PC-9 (cell line): ENCODE data around the gene NPW. TPM values are rescaled to one million over a fixed set of nuclear protein-coding genes. Genes with fewer than 3 reads are reported as not detected.

Experiments used
- BruUV-seq: library from RNA; stranded (reverse); fragments of 400-500 nt; replicated peaks from 2 replicates; lab custom pipeline; 2021; lab: Mats Ljungman, UMichigan
- CTCF ChIA-PET: fragments of 300-600 bp; sonication (Branson Sonifier 250); formaldehyde crosslinking; loops from one replicate; lab custom pipeline; 2022; ENCODE audit warnings: antibody characterized with exemption; lab: Charles Lee
- POLR2A ChIA-PET: fragments of 300-600 bp; sonication (Branson Sonifier 250); formaldehyde crosslinking; loops from one replicate; lab custom pipeline; 2022; ENCODE audit warnings: antibody characterized with exemption; ENCODE audit not compliant: unreplicated experiment; lab: Charles Lee
- DNase-seq, 2 experiments: peaks; one replicate each; pipeline versions ENCODE4 v3.0.0 to v3.0.0-alpha.2; 2015 to 2022; ENCODE audit warnings: mixed read lengths in 1 of 2
- H2AFZ ChIP-seq: fragments of 200-600 bp; sonication (generic); 2 replicates; pipeline ENCODE4 v1.8.1; 2017; ENCODE audit warnings: antibody characterized with exemption
- H3F3A ChIP-seq: fragments of 200-600 bp; sonication (generic); 2 replicates; pipeline ENCODE4 v1.8.1; 2017; ENCODE audit warnings: antibody characterized with exemption, mild to moderate bottlenecking, low read depth; ENCODE audit not compliant: insufficient read depth
- H3K27ac ChIP-seq: fragments of 200-600 bp; sonication (generic); 2 replicates; pipeline ENCODE4 v1.6.1; 2016; ENCODE audit warnings: mixed run types
- H3K27me3 ChIP-seq: fragments of 200-600 bp; sonication (generic); 2 replicates; pipeline ENCODE4 v1.6.1; 2016; ENCODE audit warnings: low read depth, mixed run types; ENCODE audit not compliant: insufficient read depth
- H3K36me3 ChIP-seq: fragments of 200-600 bp; sonication (generic); 2 replicates; pipeline ENCODE4 v1.6.1; 2016; ENCODE audit warnings: low read depth, mixed run types
- H3K4me1 ChIP-seq: fragments of 200-600 bp; sonication (generic); replicated peaks from 2 replicates; pipeline ENCODE4 v1.6.1; 2016; ENCODE audit warnings: mixed run types; ENCODE audit not compliant: insufficient read depth
- H3K4me2 ChIP-seq: fragments of 200-600 bp; sonication (generic); 2 replicates; pipeline ENCODE4 v1.6.1; 2017; ENCODE audit warnings: mixed run types
- H3K4me3 ChIP-seq: fragments of 200-600 bp; sonication (generic); 2 replicates; pipeline ENCODE4 v1.6.1; 2016; ENCODE audit warnings: mixed run types
- H3K79me2 ChIP-seq: fragments of 200-600 bp; sonication (generic); 2 replicates; pipeline ENCODE4 v1.6.1; 2017; ENCODE audit warnings: low read depth, mixed run types
- H3K9me2 ChIP-seq: fragments of 200-600 bp; sonication (generic); 2 replicates; pipeline ENCODE4 v1.8.1; 2017; ENCODE audit warnings: mild to moderate bottlenecking; ENCODE audit not compliant: insufficient read depth
- H3K9me3 ChIP-seq: fragments of 200-600 bp; sonication (generic); 2 replicates; pipeline ENCODE4 v1.8.1; 2016; ENCODE audit warnings: low read depth; ENCODE audit not compliant: insufficient read depth
- H4K20me1 ChIP-seq: fragments of 200-600 bp; sonication (generic); 2 replicates; pipeline ENCODE4 v1.8.1; 2017; ENCODE audit not compliant: insufficient read depth
- CTCF ChIP-seq: fragments of 200-600 bp; sonication (generic); conservative IDR thresholded peaks from 2 replicates; pipeline ENCODE4 v1.6.1; 2017; ENCODE audit warnings: mixed run types, antibody characterized with exemption, mild to moderate bottlenecking, moderate library complexity
- EZH2 ChIP-seq: fragments of 200-600 bp; sonication (generic); IDR thresholded peaks from 2 replicates; pipeline ENCODE4 v1.8.0; 2017; ENCODE audit warnings: antibody characterized with exemption, low read depth
- intact Hi-C: fragments of 100-400 bp; cut with micrococcal nuclease; formaldehyde crosslinking; loops from one replicate; pipeline ENCODE4 v1.10.0; 2022; ENCODE audit not compliant: unreplicated experiment
- total RNA-seq: library from RNA; stranded (reverse); gene quantifications from 2 replicates; pipeline ENCODE4 v1.2.3, GENCODE V29; 2021

NPW gene
- total RNA-seq, 1 experiment from 2014 or later: 4.0 TPM

GRCh38 chr16:2061526-2061925, 41.9 kb downstream of the NPW start:
- no peak overlapping the region for H3K27ac ChIP-seq
- no peaks in the 10 kb centered on the region for H3K36me3 ChIP-seq
- H4K20me1 ChIP-seq: no peaks in the 10 kb centered on the region
- no peaks in the 10 kb centered on the region for H3K27me3 ChIP-seq
- ChIA-PET POLR2A (no interaction called here), CTCF (no interaction called here)
- intact Hi-C loops: no loop called here
- no peaks in the 10 kb centered on the region for H3K4me1 ChIP-seq
- H2AFZ ChIP-seq: no peak overlapping the region
- no peaks in the 10 kb centered on the region for H3K9me3 ChIP-seq
- TF ChIP-seq EZH2 (no peak), CTCF (no peak)
- no peak overlapping the region for H3K4me3 ChIP-seq
- no peak for DNase-seq
- BruUV-seq: no TSS peak
- H3F3A ChIP-seq: 0 out of 2 replicates have a peak, but pooled peaks cover 3% of the 10 kb centered on the region
- H3K9me2 ChIP-seq: no peaks in the 10 kb centered on the region
- no peak overlapping the region for H3K4me2 ChIP-seq
- H3K79me2 ChIP-seq: no peaks in the 10 kb centered on the region

- intact Hi-C loops: no loop called here
- BruUV-seq: no TSS peak
- no peaks in the 10 kb centered on the region for H3K9me3 ChIP-seq
- H3K36me3 ChIP-seq: no peaks in the 10 kb centered on the region
- no peak for DNase-seq
- no peak overlapping the region for H3K27ac ChIP-seq
- ChIA-PET POLR2A (no interaction called here), CTCF (no interaction called here)
- 0 out of 2 replicates have a peak, but pooled peaks cover 3% of the 10 kb centered on the region for H3F3A ChIP-seq
- H4K20me1 ChIP-seq: no peaks in the 10 kb centered on the region
- H3K79me2 ChIP-seq: no peaks in the 10 kb centered on the region
- no peaks in the 10 kb centered on the region for H3K9me2 ChIP-seq
- no peaks in the 10 kb centered on the region for H3K27me3 ChIP-seq
- H3K4me2 ChIP-seq: no peak overlapping the region
- TF ChIP-seq EZH2 (no peak), CTCF (no peak)
- H3K4me1 ChIP-seq: no peaks in the 10 kb centered on the region
- no peak overlapping the region for H3K4me3 ChIP-seq
- no peak overlapping the region for H2AFZ ChIP-seq
Observed at GRCh38 chr16:2062801-2063200, 43.2 kb downstream of the NPW start.

- Histone ChIP-seq H3K27me3 (no peaks in the 10 kb centered on the region), H3K4me1 (no peaks in the 10 kb centered on the region), H2AFZ (no peak overlapping the region), H3K4me2 (no peak overlapping the region), H4K20me1 (no peaks in the 10 kb centered on the region), H3K36me3 (no peaks in the 10 kb centered on the region), H3K4me3 (no peak overlapping the region), H3K9me2 (no peaks in the 10 kb centered on the region), H3K79me2 (no peaks in the 10 kb centered on the region), H3F3A (0 out of 2 replicates have a peak, but pooled peaks cover 3% of the 10 kb centered on the region), H3K27ac (no peak overlapping the region), H3K9me3 (no peaks in the 10 kb centered on the region)
- ChIA-PET POLR2A (interaction anchor here (0.6 kb wide), 1 partner anchor 79 kb away, joined by 11 read pairs; no protein-coding TSS in a partner anchor), CTCF (no interaction called here)
- intact Hi-C loops: no loop called here
- TF ChIP-seq CTCF: no peak
- TF ChIP-seq EZH2: no peak
- no peak for DNase-seq
- BruUV-seq: no TSS peak
Observed at GRCh38 chr16:2063861-2064260, 44.3 kb downstream of the NPW start.
